NCI-H1930 (cell line): ENCODE data around the gene CHD9.
"Not testable (repeated sequence)": the region's sequence is repeated elsewhere in the genome, so short reads cannot be mapped to it uniquely, and the experiment has no call there.

Experiments
- DNase-seq, 2 experiments: peaks; one replicate each; lab custom pipeline; 2025; lab: John Stamatoyannopoulos, UW

Gene CHD9

GRCh38 chr16:53075461-53075860, 20.7 kb downstream of the CHD9 start:
- not testable (repeated sequence) for DNase-seq

DNA sequence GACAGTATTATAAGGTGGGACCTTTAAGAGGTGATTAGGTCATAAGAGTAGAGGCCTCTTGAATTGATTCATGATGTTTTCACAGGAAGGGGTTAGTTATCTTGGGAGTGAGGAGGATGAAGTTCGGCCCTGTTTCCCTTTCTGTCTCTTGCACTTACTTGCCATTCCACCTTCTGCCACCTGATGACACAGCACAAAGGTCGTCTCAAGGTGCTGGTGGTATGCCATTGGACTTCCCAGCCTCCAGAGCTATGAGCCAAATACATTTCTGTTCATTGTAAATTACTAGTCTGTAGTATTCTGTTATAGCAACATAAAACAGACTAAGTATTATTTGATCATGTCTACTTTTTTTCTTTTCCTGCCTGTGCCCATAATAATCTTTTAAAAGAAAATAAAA, 23.5 kb downstream of the CHD9 start:
- no peak for DNase-seq

DNA sequence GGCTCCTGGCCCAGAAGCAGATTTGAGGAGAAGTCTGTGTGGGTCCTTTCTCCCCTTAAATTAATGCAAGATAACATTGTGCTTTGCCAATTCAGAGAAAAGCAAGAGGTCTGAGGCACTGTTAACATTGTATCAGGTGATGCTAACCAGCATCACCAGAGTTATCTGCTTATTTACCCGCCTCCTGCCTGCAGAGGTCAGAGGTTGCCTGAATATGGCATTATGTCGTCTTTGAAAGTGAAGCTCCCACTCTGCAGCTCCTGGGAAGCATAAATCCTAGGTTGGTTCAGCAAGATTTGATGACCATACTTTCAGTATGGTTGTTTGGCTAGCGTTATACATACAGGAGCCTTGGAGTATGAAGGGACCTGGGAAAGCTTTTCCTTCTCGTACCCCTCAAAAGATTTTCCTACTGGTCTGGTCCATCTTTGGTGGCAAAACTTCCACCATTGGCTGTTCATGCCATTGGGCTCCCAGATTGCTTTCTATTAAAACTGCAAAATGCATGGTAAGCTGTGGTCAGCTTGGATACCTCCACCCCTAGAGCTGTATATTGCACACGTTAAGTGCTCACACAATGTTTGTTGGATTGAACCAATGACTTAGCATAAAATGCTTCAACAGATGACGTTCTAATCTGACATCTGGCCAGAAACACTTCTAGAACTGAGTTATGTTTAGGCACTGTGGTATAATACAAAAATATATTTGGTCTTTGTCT, 24.1 kb downstream of the CHD9 start:
- DNase-seq: no peak

DNA sequence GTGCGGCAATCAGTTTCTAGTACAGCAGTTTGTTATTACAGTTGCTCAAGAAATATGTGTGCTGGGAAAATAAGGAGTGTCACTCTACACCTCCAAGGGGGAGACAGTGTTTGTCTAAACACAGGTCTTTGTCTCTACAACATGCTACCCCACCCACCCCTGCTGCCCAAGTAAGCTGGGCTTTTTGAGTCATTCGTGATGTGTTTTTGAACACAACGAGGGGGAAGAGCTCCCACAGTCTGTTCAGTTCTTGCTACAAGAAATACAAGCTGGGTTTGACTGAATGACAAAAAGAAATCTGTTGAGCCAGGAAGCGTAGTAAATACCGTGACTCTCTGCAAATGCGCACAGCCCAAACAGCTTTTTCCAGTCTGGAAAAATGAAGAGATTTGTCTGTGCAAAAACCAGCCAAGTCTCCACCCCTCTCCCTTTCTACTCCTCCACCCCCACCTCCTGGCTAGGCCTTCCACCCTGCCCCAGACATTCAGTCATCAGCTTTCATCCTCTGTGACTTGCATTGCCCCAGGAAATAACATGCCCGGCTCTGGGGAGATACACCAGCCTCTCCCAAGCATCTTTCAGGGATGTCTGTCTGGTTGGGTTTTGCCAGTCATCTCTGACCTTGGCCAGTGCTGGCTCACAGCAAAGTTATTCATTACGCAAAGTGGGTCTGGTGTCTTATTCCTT, 25.7 kb downstream of the CHD9 start:
- DNase-seq: no peak

DNA sequence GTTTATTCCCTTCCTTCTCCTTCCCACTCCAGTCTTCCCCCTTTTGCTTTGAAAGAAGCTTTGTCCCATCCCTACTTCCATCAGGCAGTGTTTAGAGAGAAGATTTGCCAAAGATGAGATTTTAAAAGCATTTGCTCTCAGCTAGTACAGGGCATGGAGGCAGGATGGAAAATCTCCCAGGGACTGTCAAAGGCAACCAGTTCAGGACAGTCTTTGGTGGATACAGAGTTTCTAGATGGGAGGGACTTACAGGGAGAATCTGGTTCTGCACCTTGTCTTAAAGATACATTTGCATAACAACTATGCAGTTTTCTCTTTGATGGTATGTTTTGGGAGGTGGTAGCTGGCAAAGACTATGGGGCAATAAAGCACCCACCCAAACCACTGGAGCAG, 26.2 kb downstream of the CHD9 start:
- no peak for DNase-seq

GRCh38 chr16:53081686-53082407, 27.1 kb downstream of the CHD9 start:
- no peak for DNase-seq

- DNase-seq: no peak
These were observed 27.7 kb downstream of the CHD9 start for GRCh38 chr16:53082509-53082908.

GRCh38 chr16:53083119-53083518, 28.3 kb downstream of the CHD9 start:
- no peak for DNase-seq

- no peak for DNase-seq
These were observed 29.4 kb downstream of the CHD9 start for GRCh38 chr16:53084141-53084541.

GRCh38 chr16:53084746-53085334, 30.0 kb downstream of the CHD9 start:
- DNase-seq: no peak

DNA sequence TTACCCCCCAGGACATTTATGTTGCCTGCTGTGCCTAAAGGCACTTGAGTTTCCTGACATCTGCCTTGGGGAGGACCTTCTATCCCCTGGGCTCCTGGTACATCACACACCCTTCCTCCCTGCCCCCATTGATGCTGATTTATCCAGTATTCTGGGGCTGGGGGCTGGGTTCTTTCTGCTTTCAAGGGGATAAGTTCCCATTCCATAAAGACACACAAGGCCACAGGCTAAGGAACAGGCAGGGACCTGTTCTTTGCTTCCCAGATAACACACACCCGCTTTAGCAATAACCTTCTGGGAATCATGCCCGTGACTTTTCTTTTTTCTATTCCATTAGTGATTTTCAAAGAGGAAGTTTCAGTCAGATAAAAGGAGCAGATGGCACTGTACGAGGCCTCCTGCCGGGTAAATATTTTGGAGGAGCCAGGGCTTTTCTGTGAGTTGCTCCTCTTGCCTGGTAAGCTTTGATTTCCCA, 30.6 kb downstream of the CHD9 start:
- DNase-seq: no peak

DNA sequence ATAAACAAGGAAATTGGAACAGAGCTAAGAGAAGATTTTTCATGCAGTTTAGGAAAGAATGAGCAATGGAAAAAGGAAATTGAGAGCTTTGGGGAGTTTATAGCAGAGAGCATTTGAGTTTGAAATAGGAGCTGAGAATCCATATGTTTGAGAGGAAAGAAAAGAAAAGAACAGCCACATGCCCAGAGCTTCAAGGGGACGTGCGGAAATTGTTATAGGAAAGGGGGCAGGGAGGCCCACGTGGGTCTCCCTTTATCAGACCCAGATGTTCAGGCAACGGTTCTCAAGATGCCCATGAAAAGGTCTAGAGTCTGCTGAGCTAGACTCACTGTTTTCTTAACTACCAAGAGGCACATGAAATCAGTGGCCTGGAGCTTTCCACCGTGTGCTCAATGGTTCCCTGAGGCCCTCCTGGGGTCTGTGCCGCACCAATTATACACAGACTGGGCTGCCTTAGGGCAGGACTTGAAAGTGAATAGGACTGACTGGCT, 31.2 kb downstream of the CHD9 start:
- DNase-seq: no peak

DNA sequence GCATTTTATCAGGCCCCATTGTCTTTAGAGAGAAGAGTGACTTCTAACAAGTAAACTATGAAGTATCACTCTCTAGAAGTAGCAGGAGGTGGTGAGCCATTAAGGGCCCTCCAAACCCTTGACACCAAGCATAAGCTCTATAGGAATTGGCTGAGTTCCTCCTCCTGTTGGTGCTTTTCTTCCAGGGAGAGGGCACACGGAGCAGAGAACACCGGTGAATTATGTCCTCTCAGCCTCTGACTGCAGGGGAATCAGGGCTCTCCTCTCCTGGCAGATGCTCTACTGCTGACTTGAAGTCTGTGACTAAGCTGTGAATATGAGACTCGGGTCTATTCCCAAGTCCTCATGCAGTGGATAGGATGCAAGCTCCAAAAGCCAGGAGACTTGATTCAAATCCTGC, 32.3 kb downstream of the CHD9 start:
- no peak for DNase-seq

GRCh38 chr16:53089434-53090285, 34.9 kb downstream of the CHD9 start:
- no peak for DNase-seq

GRCh38 chr16:53090286-53090590, 35.4 kb downstream of the CHD9 start:
- DNase-seq: no peak

GRCh38 chr16:53090591-53091411, 36.0 kb downstream of the CHD9 start:
- no peak for DNase-seq

GRCh38 chr16:53091466-53092211, 36.8 kb downstream of the CHD9 start:
- DNase-seq: no peak

DNA sequence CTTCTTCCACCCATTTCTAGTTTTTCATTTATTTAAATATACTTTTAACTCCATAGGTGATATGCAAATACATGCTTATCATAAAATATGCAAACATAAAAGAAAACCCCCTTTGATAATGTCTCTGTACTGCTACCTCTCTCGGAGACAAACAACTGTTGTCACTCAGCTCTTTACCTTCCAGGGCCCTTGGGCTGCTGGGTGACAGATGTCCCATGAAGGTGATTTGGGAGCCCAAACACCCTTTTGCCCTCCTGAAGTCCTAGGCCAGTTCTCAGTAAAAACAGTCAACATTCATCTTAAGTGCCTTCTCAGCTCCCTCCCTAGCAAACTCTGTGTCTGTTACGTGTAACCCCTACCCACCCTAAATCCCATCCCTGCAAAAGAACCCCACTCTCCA, 37.5 kb downstream of the CHD9 start:
- no peak for DNase-seq

GRCh38 chr16:53093162-53093744, 38.5 kb downstream of the CHD9 start:
- DNase-seq: no peak
